ENCODE measurements around the gene EYA3.

Gene EYA3

DNA sequence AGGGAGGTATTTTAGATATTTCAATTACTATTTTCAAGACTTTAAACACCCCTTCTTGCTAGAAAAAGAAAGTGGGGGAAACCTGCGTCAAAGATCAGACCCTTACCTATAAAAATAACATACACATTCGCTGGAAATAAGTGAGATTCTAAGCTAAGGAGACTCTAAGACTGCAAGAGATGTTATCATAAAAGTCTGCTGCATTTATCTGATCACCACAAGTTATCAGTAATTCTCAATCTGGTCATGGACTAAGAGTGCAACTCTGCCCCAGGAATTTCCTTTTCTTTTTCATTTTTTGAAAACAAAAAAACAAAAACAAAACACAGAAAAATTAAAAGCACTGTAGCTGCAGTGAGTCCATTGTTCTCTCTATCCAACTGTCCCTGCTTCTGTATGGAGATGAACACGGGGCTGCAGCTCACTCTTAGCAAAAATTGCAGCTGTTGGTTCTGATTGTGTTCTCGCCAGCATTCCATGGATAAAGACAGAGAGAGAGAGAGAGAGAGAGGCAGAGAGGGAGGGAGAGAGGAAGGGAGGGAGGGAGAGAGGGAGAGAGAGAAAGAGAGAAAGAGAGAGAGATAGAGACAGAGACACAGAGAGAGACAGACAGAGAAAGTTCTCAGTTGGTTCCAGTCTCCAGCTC is 114.5 kb downstream of the EYA3 start:
- no peak overlapping the region for H3K4me3 ChIP-seq (ENCODE audit: low read length)
- TF ChIP-seq, protein P1, sequence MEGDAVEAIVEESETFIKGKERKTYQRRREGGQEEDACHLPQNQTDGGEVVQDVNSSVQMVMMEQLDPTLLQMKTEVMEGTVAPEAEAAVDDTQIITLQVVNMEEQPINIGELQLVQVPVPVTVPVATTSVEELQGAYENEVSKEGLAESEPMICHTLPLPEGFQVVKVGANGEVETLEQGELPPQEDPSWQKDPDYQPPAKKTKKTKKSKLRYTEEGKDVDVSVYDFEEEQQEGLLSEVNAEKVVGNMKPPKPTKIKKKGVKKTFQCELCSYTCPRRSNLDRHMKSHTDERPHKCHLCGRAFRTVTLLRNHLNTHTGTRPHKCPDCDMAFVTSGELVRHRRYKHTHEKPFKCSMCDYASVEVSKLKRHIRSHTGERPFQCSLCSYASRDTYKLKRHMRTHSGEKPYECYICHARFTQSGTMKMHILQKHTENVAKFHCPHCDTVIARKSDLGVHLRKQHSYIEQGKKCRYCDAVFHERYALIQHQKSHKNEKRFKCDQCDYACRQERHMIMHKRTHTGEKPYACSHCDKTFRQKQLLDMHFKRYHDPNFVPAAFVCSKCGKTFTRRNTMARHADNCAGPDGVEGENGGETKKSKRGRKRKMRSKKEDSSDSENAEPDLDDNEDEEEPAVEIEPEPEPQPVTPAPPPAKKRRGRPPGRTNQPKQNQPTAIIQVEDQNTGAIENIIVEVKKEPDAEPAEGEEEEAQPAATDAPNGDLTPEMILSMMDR (IDR thresholded peaks at IDR 0.05; ENCODE audit: insufficient read depth, low read depth, low read length, missing control alignments) = no peak
- DNase-seq (ENCODE audit: low read depth) = no peak

DNA sequence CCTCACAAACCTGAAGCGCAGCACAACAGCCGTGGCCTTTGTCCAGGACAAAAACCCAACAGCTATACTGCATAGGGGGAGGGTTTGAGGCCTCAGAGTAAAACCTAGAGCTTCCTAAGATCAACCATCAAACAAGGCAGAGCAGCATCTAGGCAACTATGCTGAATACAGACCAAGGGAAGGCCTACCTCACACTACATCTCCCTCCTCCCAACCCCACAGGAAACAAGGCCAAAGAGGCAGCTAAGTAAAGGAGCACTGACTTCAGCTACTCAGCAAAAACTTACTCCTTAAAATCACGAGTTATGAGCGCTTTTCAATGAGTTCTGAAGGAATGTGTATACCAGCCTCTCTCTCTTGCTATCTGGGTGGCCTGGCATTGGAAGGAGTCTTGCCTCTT is 116.3 kb downstream of the EYA3 start:
- no peak for DNase-seq (ENCODE audit: low read depth)
- TF ChIP-seq, protein P1 (IDR thresholded peaks at IDR 0.05; ENCODE audit: insufficient read depth, low read depth, low read length, missing control alignments) = no peak
- H3K4me3 ChIP-seq (ENCODE audit: low read length) = no peak overlapping the region

DNA sequence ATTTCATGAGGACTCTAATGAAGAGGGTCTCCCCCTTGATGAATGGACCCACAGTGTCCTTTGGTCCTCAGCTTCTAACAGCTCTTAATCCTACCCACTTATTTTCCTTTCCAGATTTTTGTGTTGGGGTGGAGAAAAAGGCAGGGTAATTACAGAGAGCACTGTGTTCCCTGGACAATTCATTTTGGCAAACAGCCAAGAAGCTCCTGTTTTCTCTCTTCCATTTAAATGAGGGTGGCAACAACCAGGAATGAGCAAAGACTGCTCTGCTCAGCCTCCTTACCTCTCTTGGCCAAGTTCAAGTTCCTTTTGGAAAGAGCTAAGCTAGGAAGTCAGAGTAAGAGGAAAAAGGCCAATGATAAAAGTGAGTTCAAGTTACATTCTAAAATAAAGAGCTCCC is 116.7 kb downstream of the EYA3 start:
- TF ChIP-seq, protein P1 (IDR thresholded peaks at IDR 0.05; ENCODE audit: insufficient read depth, low read depth, low read length, missing control alignments) = no peak

DNA sequence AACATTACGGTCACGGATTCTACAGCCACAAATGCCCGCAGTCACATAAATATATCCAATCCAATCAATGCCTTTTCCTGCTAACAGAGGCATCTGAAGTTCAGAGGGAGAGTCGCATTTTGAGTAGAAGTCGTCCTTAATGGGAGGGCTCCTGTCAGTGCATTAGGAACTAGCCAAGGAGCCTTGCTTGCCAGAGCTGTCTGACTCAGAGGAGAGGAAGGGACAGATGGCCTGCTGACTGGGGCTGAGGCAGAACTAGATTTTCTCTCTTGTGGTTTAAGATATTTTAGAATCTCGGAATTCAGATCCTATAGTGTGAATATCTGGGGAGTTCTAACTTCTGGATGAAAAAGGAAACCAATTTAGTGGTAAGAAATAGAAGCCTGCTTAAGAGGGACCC is 118.0 kb downstream of the EYA3 start:
- no peak for DNase-seq (ENCODE audit: low read depth)
- H3K4me3 ChIP-seq (ENCODE audit: low read length) = no peak overlapping the region
- TF ChIP-seq, protein P1 (IDR thresholded peaks at IDR 0.05; ENCODE audit: insufficient read depth, low read depth, low read length, missing control alignments) = no peak

More for the DNA sequence above, 116.7 kb downstream of the EYA3 start:
- DNase-seq (ENCODE audit: low read depth) = no peak
- H3K4me3 ChIP-seq (ENCODE audit: low read length) = no peak overlapping the region

DNA sequence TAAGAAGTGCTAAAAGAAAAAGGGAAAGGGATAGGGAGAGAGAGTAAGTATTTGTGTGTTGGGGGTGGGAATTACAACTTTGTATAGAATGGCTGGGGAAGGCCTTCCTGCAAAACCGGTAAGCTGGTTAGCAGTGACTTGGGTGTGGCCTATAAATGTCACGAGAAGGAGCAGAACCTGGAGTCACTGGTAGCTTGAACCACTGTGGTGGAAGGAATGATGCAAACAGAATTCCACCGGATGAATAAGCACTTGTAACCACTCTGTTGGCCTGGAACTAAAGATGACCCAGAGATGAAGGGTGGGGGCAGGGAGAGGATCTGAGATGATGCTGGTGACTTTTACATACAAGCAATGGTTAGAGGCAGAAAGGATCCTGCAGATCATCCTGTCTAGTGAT is 119.7 kb downstream of the EYA3 start:
- TF ChIP-seq, protein P1 (IDR thresholded peaks at IDR 0.05; ENCODE audit: insufficient read depth, low read depth, low read length, missing control alignments) = no peak
- H3K4me3 ChIP-seq (ENCODE audit: low read length) = no peak overlapping the region
- DNase-seq (ENCODE audit: low read depth) = peak; percentile 90

DNA sequence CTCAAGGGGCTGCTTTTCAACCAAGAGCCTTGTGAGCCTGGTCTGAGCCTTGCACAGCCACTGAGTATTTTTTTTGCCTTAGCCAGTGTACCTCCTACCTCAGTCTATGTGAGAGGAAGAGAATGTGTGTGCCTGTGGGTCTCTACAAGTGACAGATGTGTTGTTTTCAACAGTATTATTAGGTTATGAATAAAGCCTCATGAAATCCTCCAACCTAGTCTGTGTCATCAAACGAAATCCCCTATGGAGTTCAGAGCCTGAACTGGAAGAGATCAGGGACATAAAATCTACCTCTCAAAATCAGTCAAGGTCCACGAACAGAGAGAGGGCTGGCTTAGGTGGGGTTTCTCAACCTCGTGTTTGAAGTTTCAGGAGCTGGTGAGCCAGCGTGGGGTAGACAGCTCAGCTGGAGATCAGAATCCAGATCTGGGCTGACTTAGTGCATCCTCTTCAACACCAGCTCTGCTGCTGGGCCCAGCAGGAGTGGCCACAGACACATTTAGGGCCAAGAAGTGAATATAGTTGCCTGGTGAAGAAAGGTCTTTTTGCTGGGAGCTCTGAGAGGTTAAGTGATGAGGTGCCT is 120.4 kb downstream of the EYA3 start:
- TF ChIP-seq, protein P1 (IDR thresholded peaks at IDR 0.05; ENCODE audit: insufficient read depth, low read depth, low read length, missing control alignments) = no peak
- H3K4me3 ChIP-seq (ENCODE audit: low read length) = no peak overlapping the region
- no peak for DNase-seq (ENCODE audit: low read depth)

All from epithelial cell of esophagus (primary cell).